Activated naive CD4-positive, alpha-beta T cell treated with anti-CD3 and anti-CD28 coated beads, Interleukin-2, amount 10 ng/mL, durations not matched to agents 7 days and 5 days (primary cell): Measurements from ENCODE around the gene F5.

ENCODE experiments used
- CTCF ChIA-PET: fragments of 350-600 bp; sonication (Branson Sonifier 250); formaldehyde crosslinking; loops from one replicate; lab custom pipeline; 2021; ENCODE audit warnings: antibody characterized with exemption; lab: Charles Lee
- DNase-seq: peaks from one replicate; pipeline ENCODE4 v3.0.0-alpha.2; 2020
- H3K27ac Mint-ChIP-seq: one replicate; pipeline ENCODE4 v1.8.0; 2021; ENCODE audit warnings: mild to moderate bottlenecking, moderate library complexity, mixed read lengths
- H3K27me3 Mint-ChIP-seq: one replicate; pipeline ENCODE4 v1.8.0; 2021; ENCODE audit warnings: mild to moderate bottlenecking, mixed read lengths
- H3K36me3 Mint-ChIP-seq: one replicate; pipeline ENCODE4 v1.8.0; 2021; ENCODE audit warnings: mixed read lengths
- H3K4me1 Mint-ChIP-seq: one replicate; pipeline ENCODE4 v1.8.0; 2021; ENCODE audit warnings: mixed read lengths
- H3K4me3 Mint-ChIP-seq: one replicate; pipeline ENCODE4 v1.8.0; 2021; ENCODE audit warnings: mild to moderate bottlenecking, moderate library complexity, mixed read lengths
- H3K9me3 Mint-ChIP-seq: one replicate; pipeline ENCODE4 v1.8.0; 2021; ENCODE audit warnings: mixed read lengths

The F5 gene

DNA sequence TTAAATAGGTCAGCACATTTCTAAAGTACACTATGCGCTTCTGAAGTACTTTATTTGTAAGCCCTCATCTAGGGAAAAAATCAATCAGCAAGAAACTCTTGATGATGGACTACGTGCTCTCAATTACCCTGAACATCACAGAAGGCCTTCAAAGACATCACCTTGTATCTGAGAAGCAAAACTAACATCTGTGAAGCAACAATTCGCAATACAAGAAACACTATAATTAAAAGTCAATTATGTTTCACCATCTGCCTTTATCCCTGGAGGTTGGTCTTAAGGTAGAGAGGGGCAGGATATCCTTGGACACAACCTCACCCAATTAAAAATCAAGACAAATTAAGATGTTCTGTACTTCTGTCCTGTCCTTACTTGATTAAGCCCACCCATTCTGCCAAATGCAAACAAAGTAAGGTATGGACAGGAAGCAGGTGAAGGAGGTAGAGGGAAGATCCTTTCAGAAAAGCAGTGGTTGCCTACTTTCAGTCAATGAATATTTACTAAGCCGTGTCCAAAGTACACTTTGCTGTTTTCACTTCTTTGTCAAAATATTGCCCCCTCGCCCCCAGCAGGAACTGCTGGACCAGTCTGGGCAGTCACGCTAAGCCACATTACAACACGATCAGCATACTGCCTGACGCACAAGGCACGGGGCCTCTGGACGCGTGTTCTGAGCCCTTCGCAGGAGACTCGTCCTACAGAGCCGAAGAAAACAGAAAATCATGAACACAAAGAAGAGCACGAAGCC is 101.4 kb downstream of the F5 start:
- H3K27ac Mint-ChIP-seq = peak overlapping the region; percentile 87
- CTCF ChIA-PET = no interaction called here
- peaks cover 3% of the 10 kb centered on the region for H3K27me3 Mint-ChIP-seq
- DNase-seq = peak; percentile 58
- H3K4me3 Mint-ChIP-seq = peak overlapping the region; percentile 91
- H3K9me3 Mint-ChIP-seq = no peaks in the 10 kb centered on the region
- peaks cover 42% of the 10 kb centered on the region for H3K4me1 Mint-ChIP-seq
- peaks cover 14% of the 10 kb centered on the region for H3K36me3 Mint-ChIP-seq

DNA sequence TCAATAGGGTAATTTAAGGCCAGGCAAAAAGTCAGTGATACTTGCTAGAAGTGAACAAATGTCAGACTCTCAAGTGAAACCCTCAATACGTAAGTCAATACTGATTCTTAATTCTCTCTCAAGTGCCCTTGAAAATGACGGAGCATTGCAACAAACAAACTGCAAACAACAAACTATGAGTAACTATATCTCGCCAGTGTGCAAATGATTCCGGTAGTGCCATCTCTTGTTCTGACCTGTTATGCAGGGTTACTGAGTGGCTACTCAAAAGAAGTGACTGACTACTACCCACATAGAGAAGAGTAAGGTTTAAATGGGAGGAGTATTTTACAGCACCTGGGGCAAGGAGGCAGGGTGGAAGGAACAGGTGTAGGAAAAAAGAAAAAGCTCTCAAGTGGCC is 102.2 kb downstream of the F5 start:
- H3K27ac Mint-ChIP-seq = peak overlapping the region; percentile 22
- H3K27me3 Mint-ChIP-seq = peaks cover 3% of the 10 kb centered on the region
- H3K4me1 Mint-ChIP-seq = peaks cover 45% of the 10 kb centered on the region
- CTCF ChIA-PET = no interaction called here
- no peak for DNase-seq
- peak overlapping the region; percentile 91 for H3K4me3 Mint-ChIP-seq
- no peaks in the 10 kb centered on the region for H3K9me3 Mint-ChIP-seq
- H3K36me3 Mint-ChIP-seq = peaks cover 14% of the 10 kb centered on the region

GRCh38 chr1:169483500-169483966 is 102.7 kb downstream of the F5 start:
- no peak for DNase-seq
- peaks cover 3% of the 10 kb centered on the region for H3K27me3 Mint-ChIP-seq
- H3K4me1 Mint-ChIP-seq = peaks cover 45% of the 10 kb centered on the region
- no peak overlapping the region for H3K4me3 Mint-ChIP-seq
- no peaks in the 10 kb centered on the region for H3K9me3 Mint-ChIP-seq
- CTCF ChIA-PET = no interaction called here
- H3K27ac Mint-ChIP-seq = no peak overlapping the region
- H3K36me3 Mint-ChIP-seq = peaks cover 14% of the 10 kb centered on the region

- H3K27me3 Mint-ChIP-seq = no peaks in the 10 kb centered on the region
- no peak overlapping the region for H3K4me3 Mint-ChIP-seq
- peaks cover 22% of the 10 kb centered on the region for H3K4me1 Mint-ChIP-seq
- CTCF ChIA-PET = interaction anchor here (0.6 to 1.0 kb wide), 2 partner anchors 11 to 14 kb away, joined by 3 read pairs; no protein-coding TSS in a partner anchor
- DNase-seq = no peak
- no peak overlapping the region for H3K27ac Mint-ChIP-seq
- H3K36me3 Mint-ChIP-seq = peaks cover 18% of the 10 kb centered on the region
- no peaks in the 10 kb centered on the region for H3K9me3 Mint-ChIP-seq
Measured at GRCh38 chr1:169479363-169480066, 106.8 kb downstream of the F5 start.

DNA sequence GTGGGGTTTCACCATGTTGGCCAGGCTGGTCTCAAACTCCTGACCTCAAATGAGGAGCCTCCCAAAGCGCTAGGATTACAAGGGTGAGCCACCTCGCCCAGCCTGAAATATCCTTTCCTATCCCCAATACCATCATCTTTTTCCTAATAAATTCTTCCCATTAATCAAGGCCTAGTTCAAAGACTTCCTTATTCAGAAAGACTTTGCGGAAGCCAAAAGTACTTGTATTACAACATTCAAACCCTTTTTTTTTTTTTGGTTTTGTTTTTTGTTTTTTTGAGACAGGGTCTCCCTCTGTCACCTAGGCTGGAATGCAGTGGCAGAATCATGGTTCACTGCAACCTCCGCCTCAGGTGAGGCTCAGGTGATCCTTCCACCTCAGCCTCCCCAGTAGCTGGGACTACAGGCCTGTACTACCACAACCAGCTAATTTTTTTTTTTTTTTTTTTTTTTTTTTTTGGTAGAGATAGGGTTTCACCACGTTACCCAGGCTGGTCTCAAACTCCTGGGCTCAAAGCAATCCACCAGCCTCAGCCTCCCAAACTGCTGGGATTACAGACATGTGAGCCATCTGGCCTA is 108.1 kb downstream of the F5 start:
- Mint-ChIP-seq H3K4me3 (no peak overlapping the region), H3K27me3 (no peaks in the 10 kb centered on the region), H3K4me1 (peaks cover 9% of the 10 kb centered on the region), H3K9me3 (no peaks in the 10 kb centered on the region), H3K36me3 (peaks cover 9% of the 10 kb centered on the region), H3K27ac (no peak overlapping the region)
- CTCF ChIA-PET = no interaction called here
- no peak for DNase-seq

DNA sequence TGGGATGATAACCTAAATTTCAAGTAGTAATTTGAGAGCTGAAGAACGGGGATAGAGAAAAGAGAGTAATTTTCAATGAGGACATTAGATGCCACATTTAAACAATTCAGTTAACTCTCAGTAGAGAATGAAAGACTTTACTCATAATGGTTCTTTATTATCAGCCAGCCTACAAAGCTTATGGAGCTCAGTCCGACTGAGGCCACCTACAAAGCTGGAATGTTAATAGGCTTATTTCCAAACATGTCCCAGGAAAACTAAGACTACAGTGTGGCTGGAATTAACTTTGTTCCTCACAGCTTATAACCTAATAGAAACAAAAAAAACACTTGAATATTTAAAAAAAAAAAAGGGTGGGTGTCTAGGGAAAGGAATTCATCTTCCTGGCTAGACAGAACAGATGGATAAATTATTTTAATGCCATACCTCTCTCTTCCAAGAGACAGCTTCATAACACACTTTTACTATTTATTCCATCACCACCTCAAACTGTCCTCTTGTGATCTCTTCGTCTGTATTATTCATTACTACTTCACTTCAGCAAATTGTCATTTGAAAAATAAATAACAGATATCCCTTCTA is 110.4 kb downstream of the F5 start:
- Mint-ChIP-seq H3K36me3 (peaks cover 9% of the 10 kb centered on the region), H3K4me3 (no peak overlapping the region), H3K27me3 (no peaks in the 10 kb centered on the region), H3K27ac (no peak overlapping the region), H3K4me1 (peaks cover 2% of the 10 kb centered on the region), H3K9me3 (no peaks in the 10 kb centered on the region)
- CTCF ChIA-PET = interaction anchor here (0.9 kb wide), 1 partner anchor 11 kb away, joined by 3 read pairs; no protein-coding TSS in a partner anchor
- no peak for DNase-seq

DNA sequence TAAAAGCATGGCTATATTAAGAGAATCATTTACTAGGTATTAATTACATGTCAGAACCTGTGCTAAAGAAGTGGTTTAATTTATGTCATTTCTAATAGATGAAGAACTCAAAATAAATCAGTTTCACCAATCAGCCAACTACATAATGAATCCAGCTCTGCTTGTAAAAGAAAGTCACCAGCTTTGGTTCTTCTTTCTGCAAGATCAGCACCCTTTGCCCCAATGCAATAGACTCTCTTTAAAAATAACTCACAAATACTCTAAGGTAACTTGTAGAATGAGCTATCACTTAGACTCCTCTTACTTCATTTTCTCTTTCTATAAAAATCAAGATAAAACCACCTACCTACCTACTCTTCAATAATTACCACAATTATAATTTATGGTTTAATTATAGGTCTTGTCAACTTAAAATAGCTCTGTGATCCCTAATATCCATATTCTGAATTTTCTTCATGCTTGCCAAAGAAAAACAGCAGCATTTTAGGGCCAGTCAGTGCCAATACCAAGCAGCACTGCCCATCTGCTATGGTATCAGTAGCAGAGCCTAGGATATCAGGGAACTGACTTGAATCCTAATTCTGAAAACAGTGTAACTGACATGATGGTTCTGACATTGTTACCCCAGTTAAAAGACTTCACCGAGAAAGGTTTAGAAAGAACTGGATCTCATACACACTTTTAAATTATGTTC is 111.8 kb downstream of the F5 start:
- Mint-ChIP-seq H3K36me3 (peaks cover 9% of the 10 kb centered on the region), H3K4me3 (no peak overlapping the region), H3K9me3 (no peaks in the 10 kb centered on the region), H3K4me1 (no peaks in the 10 kb centered on the region), H3K27me3 (no peaks in the 10 kb centered on the region), H3K27ac (no peak overlapping the region)
- CTCF ChIA-PET = no interaction called here
- no peak for DNase-seq

- H3K27me3 Mint-ChIP-seq = no peaks in the 10 kb centered on the region
- H3K36me3 Mint-ChIP-seq = peaks cover 9% of the 10 kb centered on the region
- no peak overlapping the region for H3K4me3 Mint-ChIP-seq
- no peaks in the 10 kb centered on the region for H3K4me1 Mint-ChIP-seq
- no peak for DNase-seq
- CTCF ChIA-PET = no interaction called here
- no peak overlapping the region for H3K27ac Mint-ChIP-seq
- no peaks in the 10 kb centered on the region for H3K9me3 Mint-ChIP-seq
Measured at GRCh38 chr1:169473347-169473746, 112.9 kb downstream of the F5 start.

GRCh38 chr1:169472738-169473137 is 113.5 kb downstream of the F5 start:
- no peak for DNase-seq
- H3K4me3 Mint-ChIP-seq = no peak overlapping the region
- CTCF ChIA-PET = no interaction called here
- H3K27ac Mint-ChIP-seq = no peak overlapping the region
- no peaks in the 10 kb centered on the region for H3K4me1 Mint-ChIP-seq
- no peaks in the 10 kb centered on the region for H3K27me3 Mint-ChIP-seq
- H3K36me3 Mint-ChIP-seq = peaks cover 10% of the 10 kb centered on the region
- H3K9me3 Mint-ChIP-seq = no peaks in the 10 kb centered on the region

- no peaks in the 10 kb centered on the region for H3K4me1 Mint-ChIP-seq
- H3K36me3 Mint-ChIP-seq = peaks cover 5% of the 10 kb centered on the region
- no peak overlapping the region for H3K4me3 Mint-ChIP-seq
- CTCF ChIA-PET = interaction anchor here (1.1 to 1.9 kb wide), 2 partner anchors 10 to 78 kb away, joined by 3 to 9 read pairs; no protein-coding TSS in a partner anchor
- no peaks in the 10 kb centered on the region for H3K27me3 Mint-ChIP-seq
- H3K27ac Mint-ChIP-seq = no peak overlapping the region
- no peak for DNase-seq
- H3K9me3 Mint-ChIP-seq = no peaks in the 10 kb centered on the region
Measured at GRCh38 chr1:169468982-169469381, 117.3 kb downstream of the F5 start.

DNA sequence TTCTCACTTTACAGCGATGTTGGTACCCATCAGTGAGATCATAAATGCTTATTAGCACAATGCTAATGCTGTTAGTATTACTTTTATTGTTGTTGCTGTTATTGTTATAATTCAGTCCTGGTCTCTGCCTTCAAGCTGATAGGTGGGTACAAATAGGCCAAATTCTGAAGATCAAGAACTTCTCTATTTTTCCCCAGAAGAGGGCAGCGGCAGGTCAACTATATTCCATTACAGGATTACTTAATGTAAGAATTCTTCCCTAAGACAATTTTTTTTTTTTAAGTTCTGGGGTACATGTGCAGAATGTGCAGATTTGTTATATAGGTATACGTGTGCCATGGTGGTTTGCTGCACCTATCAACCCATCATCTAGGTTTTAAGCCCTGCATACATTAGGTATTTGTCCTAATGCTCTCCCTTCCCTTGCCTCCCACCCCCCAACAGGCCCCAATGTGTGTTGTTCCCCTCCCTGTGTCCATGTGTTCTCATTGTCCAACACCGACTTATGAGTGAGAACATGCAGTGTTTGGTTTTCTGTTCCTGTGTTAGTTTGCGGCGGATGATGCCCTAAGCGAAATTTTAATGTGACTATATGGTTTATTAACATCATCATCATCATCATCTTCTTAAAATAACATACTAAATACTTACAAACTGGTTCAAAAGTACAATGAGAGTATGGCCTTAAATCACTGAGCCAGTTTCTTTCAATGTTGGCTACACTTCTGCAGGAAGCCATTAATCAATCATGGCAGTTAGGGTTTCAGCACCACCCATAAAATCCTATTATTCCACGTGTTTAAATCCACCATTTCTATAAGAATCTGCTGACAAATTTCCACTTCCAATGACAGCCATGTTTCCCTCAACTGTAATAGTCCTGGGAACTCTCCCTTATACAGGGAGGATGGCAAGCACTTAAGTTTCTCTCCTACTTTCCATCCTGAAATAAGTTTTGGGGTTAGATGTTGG is 119.7 kb downstream of the F5 start:
- no peaks in the 10 kb centered on the region for H3K27me3 Mint-ChIP-seq
- peaks cover 5% of the 10 kb centered on the region for H3K36me3 Mint-ChIP-seq
- DNase-seq = peak; percentile 41
- no peak overlapping the region for H3K27ac Mint-ChIP-seq
- no peaks in the 10 kb centered on the region for H3K9me3 Mint-ChIP-seq
- no peaks in the 10 kb centered on the region for H3K4me1 Mint-ChIP-seq
- no peak overlapping the region for H3K4me3 Mint-ChIP-seq
- CTCF ChIA-PET = interaction anchor here (0.7 to 3.5 kb wide), 10 partner anchors 10 to 863 kb away, joined by 3 to 24 read pairs (median 4); no protein-coding TSS in a partner anchor

DNA sequence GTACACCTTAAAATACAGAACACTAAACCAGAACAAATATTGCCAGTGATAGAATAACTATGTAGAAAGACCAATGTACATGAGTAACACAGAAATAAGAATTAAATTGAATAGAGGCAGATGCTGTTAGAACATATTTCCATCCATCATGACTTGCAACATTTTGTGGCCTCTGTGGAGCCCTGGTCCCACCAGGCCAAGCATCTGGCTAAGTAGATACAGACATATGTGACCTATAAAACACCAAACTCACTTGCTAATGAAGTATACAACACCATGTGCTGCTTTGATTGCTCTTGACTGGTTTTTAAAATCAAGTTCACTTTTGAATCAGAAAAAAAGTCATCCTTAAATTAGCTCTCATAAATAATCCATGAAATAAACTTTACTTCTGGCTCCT is 121.0 kb downstream of the F5 start:
- DNase-seq = no peak
- peaks cover 12% of the 10 kb centered on the region for H3K4me1 Mint-ChIP-seq
- H3K9me3 Mint-ChIP-seq = no peaks in the 10 kb centered on the region
- peak overlapping the region; percentile 16 for H3K27ac Mint-ChIP-seq
- peaks cover 3% of the 10 kb centered on the region for H3K27me3 Mint-ChIP-seq
- peaks cover 5% of the 10 kb centered on the region for H3K36me3 Mint-ChIP-seq
- CTCF ChIA-PET = interaction anchor here (0.7 to 3.5 kb wide), 4 partner anchors 11 to 247 kb away, joined by 3 to 24 read pairs (median 4); no protein-coding TSS in a partner anchor
- no peak overlapping the region for H3K4me3 Mint-ChIP-seq
